ENCODE data around the gene NDNF.

NDNF gene

GRCh38 chr4:121011138-121011537 is 61.2 kb downstream of the NDNF start:
- H3K4me1 ChIP-seq (ENCODE audit: control insufficient read depth, low read depth, low read length) = peaks cover 26% of the 10 kb centered on the region
- no peaks in the 10 kb centered on the region for H3K27me3 ChIP-seq (ENCODE audit: control insufficient read depth, insufficient read depth, low read length)
- H3K4me3 ChIP-seq (ENCODE audit: low read length) = no peak overlapping the region
- no peaks in the 10 kb centered on the region for H3K9me3 ChIP-seq (ENCODE audit: control insufficient read depth, low read depth, low read length)
- no peaks in the 10 kb centered on the region for H3K36me3 ChIP-seq (ENCODE audit: control insufficient read depth, low read depth, low read length)
- H3K27ac ChIP-seq (ENCODE audit: low read length) = no peak overlapping the region
- H3K9ac ChIP-seq (ENCODE audit: low read length) = no peak overlapping the region

DNA sequence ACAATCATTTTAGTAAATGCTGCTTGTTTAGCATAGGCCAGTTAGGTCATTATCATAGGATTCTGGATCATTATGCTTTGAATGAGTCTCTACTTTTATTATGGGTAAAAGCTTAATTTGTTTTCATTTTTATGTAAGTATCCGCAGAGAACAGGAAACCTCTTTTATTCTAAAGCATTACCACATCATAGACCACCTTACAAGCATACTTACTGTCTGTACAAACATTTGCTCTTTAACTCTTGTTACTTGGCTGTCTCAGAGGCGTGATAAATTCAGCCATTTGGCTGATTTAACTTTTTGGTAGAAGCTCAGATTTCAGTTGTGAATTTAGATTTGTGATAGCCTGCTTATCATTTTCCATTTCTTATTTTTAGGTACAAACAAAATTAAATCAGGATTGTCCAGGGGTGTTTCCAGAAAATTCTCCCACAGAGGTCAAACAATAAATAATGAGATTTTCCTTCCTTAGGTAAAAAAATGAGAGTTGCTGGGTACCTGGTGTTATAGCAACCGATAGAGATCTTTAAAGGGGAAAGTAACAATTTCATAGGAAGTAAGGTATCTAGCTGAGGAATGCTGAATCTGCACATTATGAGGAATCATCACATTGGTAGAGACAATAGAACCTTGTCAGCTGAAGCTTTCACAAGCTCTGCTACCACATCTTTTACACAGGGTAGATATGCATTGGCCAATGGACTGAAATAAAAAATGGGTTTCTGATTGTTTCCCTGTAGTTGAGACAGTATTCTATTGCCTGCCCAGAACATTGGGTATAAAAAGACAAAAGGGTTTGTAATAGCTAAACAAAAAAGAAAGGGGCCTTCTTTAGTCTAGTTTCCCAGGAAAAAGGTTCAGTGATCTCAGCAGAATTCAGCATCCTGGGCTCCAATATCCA is 62.5 kb downstream of the NDNF start:
- no peak overlapping the region for H3K27ac ChIP-seq (ENCODE audit: low read length)
- no peaks in the 10 kb centered on the region for H3K36me3 ChIP-seq (ENCODE audit: control insufficient read depth, low read depth, low read length)
- H3K9me3 ChIP-seq (ENCODE audit: control insufficient read depth, low read depth, low read length) = no peaks in the 10 kb centered on the region
- no peak overlapping the region for H3K4me3 ChIP-seq (ENCODE audit: low read length)
- no peak overlapping the region for H3K9ac ChIP-seq (ENCODE audit: low read length)
- no peaks in the 10 kb centered on the region for H3K27me3 ChIP-seq (ENCODE audit: control insufficient read depth, insufficient read depth, low read length)
- peaks cover 26% of the 10 kb centered on the region for H3K4me1 ChIP-seq (ENCODE audit: control insufficient read depth, low read depth, low read length)

DNA sequence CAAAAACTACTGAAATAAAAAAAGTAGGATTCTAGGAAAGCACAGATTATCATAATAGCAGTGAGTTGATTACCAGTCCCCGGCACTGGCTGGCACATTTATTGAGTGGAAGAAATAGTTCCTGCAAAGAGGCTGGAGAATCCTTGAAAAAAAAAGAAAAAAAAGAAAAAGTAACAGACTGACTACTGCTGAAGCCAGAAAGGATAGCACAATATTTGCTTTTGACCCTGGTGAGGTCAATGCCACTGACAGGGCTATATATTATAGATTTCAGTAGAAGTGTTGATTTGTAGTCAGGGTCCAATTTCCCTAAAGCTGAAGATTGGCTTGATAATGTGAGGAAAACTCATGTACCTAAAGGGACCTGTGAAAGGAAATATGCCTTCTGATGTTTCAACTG is 64.7 kb downstream of the NDNF start:
- H3K9me3 ChIP-seq (ENCODE audit: control insufficient read depth, low read depth, low read length) = no peaks in the 10 kb centered on the region
- no peaks in the 10 kb centered on the region for H3K36me3 ChIP-seq (ENCODE audit: control insufficient read depth, low read depth, low read length)
- H3K27ac ChIP-seq (ENCODE audit: low read length) = no peak overlapping the region
- H3K4me3 ChIP-seq (ENCODE audit: low read length) = no peak overlapping the region
- H3K27me3 ChIP-seq (ENCODE audit: control insufficient read depth, insufficient read depth, low read length) = no peaks in the 10 kb centered on the region
- no peak overlapping the region for H3K9ac ChIP-seq (ENCODE audit: low read length)
- H3K4me1 ChIP-seq (ENCODE audit: control insufficient read depth, low read depth, low read length) = peaks cover 26% of the 10 kb centered on the region

GRCh38 chr4:121003863-121004262 is 68.5 kb downstream of the NDNF start:
- H3K9ac ChIP-seq (ENCODE audit: low read length) = no peak overlapping the region
- no peak overlapping the region for H3K4me3 ChIP-seq (ENCODE audit: low read length)
- H3K27me3 ChIP-seq (ENCODE audit: control insufficient read depth, insufficient read depth, low read length) = no peaks in the 10 kb centered on the region
- H3K36me3 ChIP-seq (ENCODE audit: control insufficient read depth, low read depth, low read length) = no peaks in the 10 kb centered on the region
- no peak overlapping the region for H3K27ac ChIP-seq (ENCODE audit: low read length)
- no peaks in the 10 kb centered on the region for H3K4me1 ChIP-seq (ENCODE audit: control insufficient read depth, low read depth, low read length)
- no peaks in the 10 kb centered on the region for H3K9me3 ChIP-seq (ENCODE audit: control insufficient read depth, low read depth, low read length)

DNA sequence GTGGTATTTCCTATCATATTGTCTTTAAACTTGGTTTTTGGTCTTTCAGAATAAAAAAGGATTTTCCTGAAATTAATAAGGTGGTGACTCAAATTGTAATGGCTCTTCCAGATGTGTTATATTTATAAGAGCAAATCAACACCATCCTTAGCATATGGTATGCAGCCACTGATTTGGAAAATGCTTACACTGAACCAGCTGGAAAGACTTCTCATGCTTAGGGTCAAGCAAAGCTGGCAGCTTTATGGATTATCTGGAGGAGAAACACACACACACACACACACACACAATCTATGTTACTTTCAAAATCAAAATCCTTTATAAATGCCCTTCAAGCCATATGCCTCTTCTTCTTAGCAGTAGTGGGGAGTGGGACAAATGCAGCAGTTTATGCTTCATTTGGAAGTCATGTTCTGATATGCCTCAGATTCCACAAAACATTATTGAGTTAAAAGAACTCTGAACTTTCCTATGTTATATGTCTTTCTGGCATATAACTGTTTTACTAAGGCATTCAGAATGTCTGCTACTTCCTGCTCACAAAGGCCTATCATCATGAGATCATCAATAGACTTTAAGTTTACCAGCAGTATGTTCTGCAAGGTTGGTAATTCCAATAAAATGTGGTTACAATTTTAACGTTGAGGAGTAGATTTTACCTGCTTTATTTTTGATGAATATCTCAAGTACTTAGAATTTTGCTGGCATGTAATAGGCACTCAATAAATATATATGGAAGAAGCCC is 76.9 kb downstream of the NDNF start:
- Histone ChIP-seq H3K9me3 (ENCODE audit: control insufficient read depth, low read depth, low read length) (no peaks in the 10 kb centered on the region), H3K4me3 (ENCODE audit: low read length) (no peak overlapping the region), H3K9ac (ENCODE audit: low read length) (no peak overlapping the region), H3K27me3 (ENCODE audit: control insufficient read depth, insufficient read depth, low read length) (no peaks in the 10 kb centered on the region), H3K4me1 (ENCODE audit: control insufficient read depth, low read depth, low read length) (no peaks in the 10 kb centered on the region), H3K36me3 (ENCODE audit: control insufficient read depth, low read depth, low read length) (no peaks in the 10 kb centered on the region), H3K27ac (ENCODE audit: low read length) (no peak overlapping the region)

DNA sequence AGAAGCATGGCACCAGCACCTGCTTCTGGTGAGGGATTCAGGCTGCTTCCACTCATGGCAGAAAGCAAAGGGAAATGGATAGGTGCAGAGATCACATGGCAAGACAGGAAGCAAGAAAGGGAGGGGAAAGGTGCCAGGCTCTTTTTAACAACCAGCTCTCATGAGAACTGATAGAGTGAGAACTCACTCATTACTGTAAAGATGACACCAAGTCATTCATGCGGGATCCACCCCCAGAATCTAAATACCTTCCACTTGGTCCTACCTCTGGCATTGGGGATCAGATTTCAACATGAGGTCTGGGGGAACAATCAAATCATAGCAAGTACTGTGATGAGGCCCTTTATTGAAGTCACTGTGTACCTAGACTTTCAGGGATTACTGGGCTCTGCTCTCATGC is 77.8 kb downstream of the NDNF start:
- Histone ChIP-seq H3K36me3 (ENCODE audit: control insufficient read depth, low read depth, low read length) (no peaks in the 10 kb centered on the region), H3K9ac (ENCODE audit: low read length) (no peak overlapping the region), H3K27ac (ENCODE audit: low read length) (no peak overlapping the region), H3K4me3 (ENCODE audit: low read length) (no peak overlapping the region), H3K4me1 (ENCODE audit: control insufficient read depth, low read depth, low read length) (no peaks in the 10 kb centered on the region), H3K27me3 (ENCODE audit: control insufficient read depth, insufficient read depth, low read length) (no peaks in the 10 kb centered on the region), H3K9me3 (ENCODE audit: control insufficient read depth, low read depth, low read length) (no peaks in the 10 kb centered on the region)

- H3K27me3 ChIP-seq (ENCODE audit: control insufficient read depth, insufficient read depth, low read length) = no peaks in the 10 kb centered on the region
- no peak overlapping the region for H3K4me3 ChIP-seq (ENCODE audit: low read length)
- no peaks in the 10 kb centered on the region for H3K4me1 ChIP-seq (ENCODE audit: control insufficient read depth, low read depth, low read length)
- H3K9me3 ChIP-seq (ENCODE audit: control insufficient read depth, low read depth, low read length) = no peaks in the 10 kb centered on the region
- H3K27ac ChIP-seq (ENCODE audit: low read length) = no peak overlapping the region
- H3K9ac ChIP-seq (ENCODE audit: low read length) = no peak overlapping the region
- H3K36me3 ChIP-seq (ENCODE audit: control insufficient read depth, low read depth, low read length) = no peaks in the 10 kb centered on the region
Measured at GRCh38 chr4:120991885-120992284, 80.5 kb downstream of the NDNF start.

- Histone ChIP-seq H3K9ac (ENCODE audit: low read length) (no peak overlapping the region), H3K36me3 (ENCODE audit: control insufficient read depth, low read depth, low read length) (no peaks in the 10 kb centered on the region), H3K4me3 (ENCODE audit: low read length) (no peak overlapping the region), H3K9me3 (ENCODE audit: control insufficient read depth, low read depth, low read length) (no peaks in the 10 kb centered on the region), H3K4me1 (ENCODE audit: control insufficient read depth, low read depth, low read length) (no peaks in the 10 kb centered on the region), H3K27ac (ENCODE audit: low read length) (no peak overlapping the region), H3K27me3 (ENCODE audit: control insufficient read depth, insufficient read depth, low read length) (no peaks in the 10 kb centered on the region)
Measured at GRCh38 chr4:120990246-120990645, 82.1 kb downstream of the NDNF start.

All from iPS-18a (cell line).